Fibroblast of villous mesenchyme (primary cell): ENCODE data around the gene SPAG7. TPM values are rescaled to one million over a fixed set of nuclear protein-coding genes. Genes with fewer than 3 reads are reported as not detected.

Experiments
- DNase-seq: peaks from one replicate; pipeline ENCODE4 v3.0.0-alpha.2; 2010; ENCODE audit warnings: low read depth
- H3K4me3 ChIP-seq: 2 replicates; pipeline ENCODE4 v1.5.1; 2011; ENCODE audit warnings: low read depth, mild to moderate bottlenecking, low read length
- CTCF ChIP-seq: IDR thresholded peaks from 2 replicates; pipeline ENCODE4 v1.5.1; 2012; ENCODE audit warnings: low read depth, mild to moderate bottlenecking, low read length; ENCODE audit not compliant: insufficient read depth
- total RNA-seq: library from RNA; depleted of rRNA; stranded (reverse); fragments of >200 nt; gene quantifications from 2 replicates; pipeline ENCODE4 v1.2.3, GENCODE V29; 2012

The SPAG7 gene
- total RNA-seq, 1 donor = 34.5 TPM

DNA sequence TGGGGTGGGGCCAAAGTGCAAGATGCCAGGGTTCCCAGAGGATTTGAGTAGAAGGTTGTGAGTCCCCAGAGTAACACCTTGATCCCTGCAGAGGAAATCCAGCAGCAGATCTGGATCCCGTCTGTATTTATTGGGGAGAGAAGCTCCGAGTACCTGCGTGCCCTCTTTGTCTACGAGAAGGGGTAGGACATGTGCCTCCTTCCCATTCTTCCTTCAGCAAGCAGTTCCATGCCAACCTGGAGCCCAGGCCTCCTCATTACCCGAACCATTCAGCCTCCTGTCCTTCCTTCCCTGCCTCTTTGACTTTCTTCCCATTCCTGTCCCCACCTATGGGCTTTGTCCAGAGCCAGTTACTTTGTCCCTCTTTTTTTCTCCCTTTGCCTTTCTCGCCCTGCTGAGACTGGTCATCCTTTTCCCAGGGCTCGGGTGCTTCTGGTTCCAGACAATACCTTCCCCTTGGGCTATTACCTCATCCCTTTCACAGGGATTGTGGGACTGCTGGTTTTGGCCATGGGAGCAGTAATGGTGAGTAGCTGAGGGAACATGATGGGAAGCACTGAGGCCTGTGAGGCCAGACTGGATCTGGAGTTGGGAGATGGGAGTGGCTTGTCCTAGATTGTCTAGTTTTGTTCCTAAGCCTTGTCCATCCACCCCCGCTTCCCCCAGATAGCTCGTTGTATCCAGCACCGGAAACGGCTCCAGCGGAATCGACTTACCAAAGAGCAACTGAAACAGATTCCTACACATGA lies 24.7 kb downstream of the SPAG7 start:
- TF ChIP-seq CTCF = no peak

DNA sequence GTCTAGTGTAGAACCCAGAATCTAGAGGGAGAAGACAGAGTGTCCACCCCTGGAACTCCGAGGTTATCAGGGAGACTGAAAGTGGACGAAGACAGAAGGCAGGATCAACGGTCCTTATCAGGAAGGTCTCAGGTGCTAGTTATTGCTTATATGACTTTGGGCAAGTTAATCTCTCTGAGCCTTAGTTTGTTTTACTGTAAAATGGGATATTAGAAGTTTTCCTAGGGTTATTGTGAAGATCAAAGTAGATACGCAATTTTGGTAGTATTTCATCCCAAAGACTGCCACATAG lies 26.4 kb downstream of the SPAG7 start:
- DNase-seq = no peak
- no peak for TF ChIP-seq CTCF
- peak overlapping the region; percentile 96 for H3K4me3 ChIP-seq

More for the DNA sequence above, 24.7 kb downstream of the SPAG7 start:
- H3K4me3 ChIP-seq = no peak overlapping the region
- no peak for DNase-seq

DNA sequence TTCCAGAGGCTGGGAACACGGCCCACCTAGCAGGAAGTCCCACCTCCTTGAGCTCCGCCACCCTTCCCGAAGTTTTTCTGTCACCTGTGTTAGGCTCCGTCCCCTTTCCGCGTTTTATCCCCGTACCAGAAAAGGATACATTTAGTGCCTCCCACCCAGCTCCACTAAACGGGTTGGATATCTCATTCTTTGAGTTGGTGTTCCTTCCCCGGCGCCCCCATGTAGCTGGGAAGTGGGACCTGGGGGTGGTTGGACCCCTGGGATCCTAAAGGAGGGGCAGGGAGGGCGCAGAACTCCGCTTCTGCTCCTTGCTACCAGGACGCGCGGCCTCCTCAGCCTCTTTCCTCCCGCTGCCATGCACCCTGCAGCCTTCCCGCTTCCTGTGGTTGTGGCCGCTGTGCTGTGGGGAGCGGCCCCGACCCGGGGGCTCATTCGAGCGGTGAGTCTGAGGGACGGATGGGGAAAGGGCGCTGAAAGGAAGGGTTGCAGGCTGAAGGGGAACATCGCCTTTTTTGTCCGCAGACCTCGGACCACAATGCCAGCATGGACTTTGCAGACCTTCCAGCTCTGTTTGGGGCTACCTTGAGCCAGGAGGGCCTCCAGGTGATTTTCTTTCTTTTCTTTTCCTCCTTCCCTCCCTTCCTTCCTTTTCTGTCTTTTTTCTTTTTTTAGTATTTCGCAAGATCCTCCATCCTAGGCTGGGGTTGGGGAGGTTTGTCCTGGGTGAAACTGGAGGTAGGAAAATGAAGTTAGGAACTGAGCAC lies 26.9 kb downstream of the SPAG7 start:
- H3K4me3 ChIP-seq = peak overlapping the region; percentile 96
- no peak for DNase-seq
- TF ChIP-seq CTCF = no peak

DNA sequence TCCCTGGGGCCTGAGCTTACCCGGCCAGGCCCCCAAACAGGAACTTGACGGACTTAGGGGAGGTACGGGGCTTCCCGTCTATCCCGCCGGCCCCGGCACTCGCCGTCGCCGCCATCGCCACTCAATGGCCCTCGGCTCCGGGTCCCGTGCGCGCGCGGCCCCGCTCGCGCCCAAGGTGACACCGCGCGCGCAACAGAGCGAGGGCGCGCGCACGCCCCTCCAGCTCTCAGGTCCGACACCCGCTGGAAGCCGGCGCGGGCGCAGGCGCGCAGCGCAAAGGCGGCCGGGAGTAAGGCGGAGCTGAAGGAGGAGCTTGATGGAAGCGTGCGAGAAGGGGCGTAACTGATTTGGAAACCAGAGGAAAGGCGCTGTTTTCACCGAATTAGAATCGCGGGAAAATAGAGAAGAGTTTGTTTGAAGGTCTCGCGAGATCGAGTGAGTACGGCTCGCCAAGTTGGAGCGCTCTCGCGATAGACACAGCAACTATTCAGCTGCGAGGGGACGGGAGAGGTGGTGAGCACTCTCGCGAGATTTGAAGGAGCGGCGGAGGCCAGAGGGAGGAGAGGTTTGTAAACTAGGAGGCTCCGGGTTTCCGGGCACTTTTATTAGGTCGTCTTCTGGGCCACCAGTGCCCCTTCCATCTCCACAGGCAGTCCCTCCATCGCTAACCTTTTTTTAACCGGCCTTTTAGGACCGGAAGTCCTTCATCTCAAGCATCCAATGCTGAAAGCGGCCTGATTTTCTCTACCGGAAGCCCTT lies 27.6 kb downstream of the SPAG7 start, which contains the start of the genes RNF167 and SLC25A11:
Gene RNF167, plus strand, starts transcription at position 473 of the 759 bp plus-strand sequence. CDS start 642 bp downstream, outside the sequence.
Gene SLC25A11, minus strand, starts transcription at position 251 of the 759 bp plus-strand sequence. Its CDS starts 136 bp downstream, at position 115.
- DNase-seq = peak; percentile 100
- no peak for TF ChIP-seq CTCF
- H3K4me3 ChIP-seq = peak within 1 kb of the TSS; percentile 96

GRCh38 chr17:4939546-4939795 lies 28.1 kb downstream of the SPAG7 start:
- peak; percentile 41 for DNase-seq
- peak overlapping the region; percentile 96 for H3K4me3 ChIP-seq
- no peak for TF ChIP-seq CTCF

- peak overlapping the region; percentile 96 for H3K4me3 ChIP-seq
- DNase-seq = no peak
- no peak for TF ChIP-seq CTCF
Observed at GRCh38 chr17:4938688-4939545, 28.7 kb downstream of the SPAG7 start.
